KMS-11 (cell line): Measurements from ENCODE around the gene USP24.

Experiments used
- H2AFZ ChIP-seq: fragments of 200-600 bp; sonication (generic); 2 replicates; pipeline ENCODE4 v1.6.1; 2016; ENCODE audit warnings: antibody characterized with exemption, mixed run types, low read depth
- H3K27ac ChIP-seq: fragments of 200-600 bp; sonication (generic); 2 replicates; pipeline ENCODE4 v1.6.1; 2016; ENCODE audit warnings: mild to moderate bottlenecking, mixed run types
- H3K27me3 ChIP-seq: fragments of 200-600 bp; sonication (generic); 2 replicates; pipeline ENCODE4 v1.6.1; 2017; ENCODE audit warnings: mild to moderate bottlenecking, low read depth, mixed run types, moderate library complexity; ENCODE audit not compliant: insufficient read depth
- H3K36me3 ChIP-seq: fragments of 200-600 bp; sonication (generic); 2 replicates; pipeline ENCODE4 v1.6.1; 2017; ENCODE audit warnings: mild to moderate bottlenecking, mixed run types; ENCODE audit not compliant: insufficient read depth
- H3K4me1 ChIP-seq: fragments of 200-600 bp; sonication (generic); 2 replicates; pipeline ENCODE4 v1.6.1; 2016; ENCODE audit warnings: mild to moderate bottlenecking, low read depth, mixed run types; ENCODE audit not compliant: poor library complexity, severe bottlenecking
- H3K4me2 ChIP-seq: fragments of 200-600 bp; sonication (generic); 2 replicates; pipeline ENCODE4 v1.7.0; 2016; ENCODE audit warnings: mild to moderate bottlenecking, mixed run types
- H3K4me3 ChIP-seq: fragments of 200-600 bp; sonication (generic); IDR thresholded peaks from 2 replicates; pipeline ENCODE4 v1.6.1; 2017; ENCODE audit warnings: low read depth, low read length, mixed read lengths; ENCODE audit not compliant: insufficient read depth
- H3K79me2 ChIP-seq: fragments of 200-600 bp; sonication (generic); 2 replicates; pipeline ENCODE4 v1.6.1; 2016; ENCODE audit warnings: low read depth, mixed run types; ENCODE audit not compliant: insufficient read depth
- H3K9ac ChIP-seq: fragments of 200-600 bp; sonication (generic); 2 replicates; pipeline ENCODE4 v1.6.1; 2016; ENCODE audit warnings: mild to moderate bottlenecking, mixed run types
- H4K20me1 ChIP-seq: fragments of 200-600 bp; sonication (generic); 2 replicates; pipeline ENCODE4 v1.6.1; 2016; ENCODE audit warnings: mild to moderate bottlenecking, mixed run types; ENCODE audit not compliant: insufficient read depth
- TF ChIP-seq, protein P1 (sequence below): fragments of 200-600 bp; sonication (generic); conservative IDR thresholded peaks from 2 replicates; pipeline ENCODE4 v1.6.1; 2017; ENCODE audit warnings: low read depth, mild to moderate bottlenecking, antibody characterized with exemption, low read length, moderate library complexity, mixed read lengths

Gene USP24

DNA sequence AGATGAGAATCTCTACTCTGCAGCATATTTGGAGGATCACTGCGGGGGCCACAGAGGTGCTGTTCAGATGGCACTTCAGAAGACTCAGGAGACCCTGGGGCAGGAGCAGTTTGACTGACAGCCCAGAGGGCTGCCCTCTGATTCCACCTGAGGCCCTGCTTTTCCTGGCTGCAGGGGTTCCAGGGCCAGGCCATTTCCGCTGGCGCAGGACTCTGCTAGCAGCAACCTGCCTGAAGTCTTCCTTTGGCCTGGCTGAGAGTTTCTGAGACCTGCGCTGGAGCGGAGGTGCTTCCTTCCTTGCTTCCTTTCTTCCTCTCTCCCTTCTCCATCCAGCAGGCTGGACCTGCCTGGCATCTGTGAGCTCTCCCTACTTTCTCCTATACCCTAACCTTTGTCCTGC, 164.0 kb downstream of the USP24 start:
- Histone ChIP-seq H3K4me3 (no peak overlapping the region), H3K36me3 (no peaks in the 10 kb centered on the region)

DNA sequence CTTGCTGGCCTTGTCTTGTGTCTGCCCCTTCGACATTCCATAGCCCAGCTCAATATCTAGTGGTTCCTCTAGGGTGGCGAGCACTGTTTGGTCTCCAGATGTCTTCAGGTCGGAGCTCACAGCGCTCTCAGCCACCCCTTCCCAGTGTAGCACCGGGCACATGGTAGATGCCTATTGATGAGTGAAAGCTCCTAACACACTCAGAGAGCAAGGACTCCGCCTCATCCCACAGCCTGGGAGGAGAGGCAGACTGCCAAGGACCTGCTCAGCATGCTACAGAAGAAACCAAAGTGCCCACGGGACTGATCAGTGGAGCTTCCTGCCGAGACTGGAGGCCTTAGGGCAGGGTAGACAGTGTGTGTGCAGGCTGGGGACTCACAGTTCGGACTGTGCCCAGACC, 164.9 kb downstream of the USP24 start:
- H4K20me1 ChIP-seq = no peaks in the 10 kb centered on the region
- H3K27me3 ChIP-seq = no peaks in the 10 kb centered on the region
- no peaks in the 10 kb centered on the region for H3K4me1 ChIP-seq
- H3K79me2 ChIP-seq = no peaks in the 10 kb centered on the region
- no peak overlapping the region for H2AFZ ChIP-seq
- TF ChIP-seq, protein P1, sequence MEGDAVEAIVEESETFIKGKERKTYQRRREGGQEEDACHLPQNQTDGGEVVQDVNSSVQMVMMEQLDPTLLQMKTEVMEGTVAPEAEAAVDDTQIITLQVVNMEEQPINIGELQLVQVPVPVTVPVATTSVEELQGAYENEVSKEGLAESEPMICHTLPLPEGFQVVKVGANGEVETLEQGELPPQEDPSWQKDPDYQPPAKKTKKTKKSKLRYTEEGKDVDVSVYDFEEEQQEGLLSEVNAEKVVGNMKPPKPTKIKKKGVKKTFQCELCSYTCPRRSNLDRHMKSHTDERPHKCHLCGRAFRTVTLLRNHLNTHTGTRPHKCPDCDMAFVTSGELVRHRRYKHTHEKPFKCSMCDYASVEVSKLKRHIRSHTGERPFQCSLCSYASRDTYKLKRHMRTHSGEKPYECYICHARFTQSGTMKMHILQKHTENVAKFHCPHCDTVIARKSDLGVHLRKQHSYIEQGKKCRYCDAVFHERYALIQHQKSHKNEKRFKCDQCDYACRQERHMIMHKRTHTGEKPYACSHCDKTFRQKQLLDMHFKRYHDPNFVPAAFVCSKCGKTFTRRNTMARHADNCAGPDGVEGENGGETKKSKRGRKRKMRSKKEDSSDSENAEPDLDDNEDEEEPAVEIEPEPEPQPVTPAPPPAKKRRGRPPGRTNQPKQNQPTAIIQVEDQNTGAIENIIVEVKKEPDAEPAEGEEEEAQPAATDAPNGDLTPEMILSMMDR = no peak
- H3K27ac ChIP-seq = no peak overlapping the region
- no peaks in the 10 kb centered on the region for H3K36me3 ChIP-seq
- no peak overlapping the region for H3K4me3 ChIP-seq
- no peak overlapping the region for H3K4me2 ChIP-seq
- H3K9ac ChIP-seq = no peak overlapping the region

More for the DNA sequence above, 164.0 kb downstream of the USP24 start:
- Histone ChIP-seq H2AFZ (no peak overlapping the region), H3K27me3 (no peaks in the 10 kb centered on the region), H3K4me2 (no peak overlapping the region), H3K9ac (no peak overlapping the region), H3K79me2 (no peaks in the 10 kb centered on the region), H3K27ac (no peak overlapping the region), H4K20me1 (no peaks in the 10 kb centered on the region), H3K4me1 (no peaks in the 10 kb centered on the region)
- TF ChIP-seq, protein P1 = no peak

DNA sequence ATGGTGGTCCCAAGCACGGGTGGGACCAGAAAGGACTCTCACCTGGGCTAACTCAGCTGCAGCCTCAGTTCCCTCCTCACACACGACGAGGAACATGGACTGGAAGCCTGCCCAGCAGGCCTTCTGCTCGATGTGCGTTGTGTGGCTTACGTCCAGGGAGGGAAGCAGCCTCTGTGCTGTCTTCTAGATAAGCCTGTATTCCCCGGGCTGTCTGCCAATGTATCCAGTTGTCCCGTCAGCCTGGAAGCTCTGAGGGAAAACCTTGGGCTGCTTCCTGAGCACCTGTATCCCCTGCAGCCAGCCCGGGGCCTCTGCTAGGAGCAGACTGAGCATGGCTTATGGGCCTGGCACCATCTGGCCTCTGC, 165.3 kb downstream of the USP24 start:
- H3K36me3 ChIP-seq = no peaks in the 10 kb centered on the region
- H3K9ac ChIP-seq = no peak overlapping the region
- H4K20me1 ChIP-seq = no peaks in the 10 kb centered on the region
- no peak overlapping the region for H3K27ac ChIP-seq
- no peaks in the 10 kb centered on the region for H3K27me3 ChIP-seq
- TF ChIP-seq, protein P1 = no peak
- no peak overlapping the region for H2AFZ ChIP-seq
- H3K4me1 ChIP-seq = no peaks in the 10 kb centered on the region
- H3K79me2 ChIP-seq = no peaks in the 10 kb centered on the region
- H3K4me3 ChIP-seq = no peak overlapping the region
- H3K4me2 ChIP-seq = no peak overlapping the region

DNA sequence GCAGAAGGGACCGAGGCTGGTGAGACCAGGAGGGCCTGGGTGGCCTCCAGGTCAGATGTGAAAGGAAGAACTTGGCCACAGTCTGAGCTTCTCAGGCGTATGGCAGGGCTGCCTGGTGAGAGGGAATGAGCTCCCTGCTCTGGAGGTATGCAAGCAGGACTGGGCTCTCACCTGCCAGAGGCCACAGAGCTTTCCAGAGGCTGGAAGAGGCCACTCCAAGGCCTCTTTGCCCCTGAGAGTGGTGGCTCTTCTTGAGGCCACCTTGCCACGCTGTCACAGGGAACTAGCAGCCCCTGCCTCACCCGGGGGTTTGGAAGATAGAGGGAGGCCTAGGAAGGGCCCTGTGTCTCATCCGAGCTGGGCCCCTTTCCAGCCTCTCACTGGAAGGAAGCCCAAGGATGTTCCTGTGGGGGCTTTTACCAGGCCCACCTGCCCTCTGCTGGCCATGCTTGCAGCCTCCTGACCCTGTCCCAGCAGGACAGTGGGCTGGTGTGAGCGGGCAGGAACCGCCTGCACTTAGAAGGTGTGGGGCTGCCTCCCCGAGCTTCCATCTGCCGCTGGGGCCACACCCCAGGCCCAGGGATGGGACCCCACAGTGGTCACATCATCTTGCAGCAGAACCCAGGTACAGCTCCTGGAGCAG, 165.8 kb downstream of the USP24 start:
- no peaks in the 10 kb centered on the region for H3K27me3 ChIP-seq
- no peak overlapping the region for H3K4me3 ChIP-seq
- H2AFZ ChIP-seq = no peak overlapping the region
- H3K9ac ChIP-seq = no peak overlapping the region
- H3K4me2 ChIP-seq = no peak overlapping the region
- no peaks in the 10 kb centered on the region for H4K20me1 ChIP-seq
- H3K4me1 ChIP-seq = no peaks in the 10 kb centered on the region
- TF ChIP-seq, protein P1 = no peak
- no peaks in the 10 kb centered on the region for H3K79me2 ChIP-seq
- H3K27ac ChIP-seq = no peak overlapping the region
- no peaks in the 10 kb centered on the region for H3K36me3 ChIP-seq
